Activated CD4-positive, alpha-beta T cell treated with anti-CD3 and anti-CD28 coated beads for 36 hours (primary cell): ENCODE measurements around the gene ANKRD65. TPM values are rescaled to one million over a fixed set of nuclear protein-coding genes. Genes with fewer than 3 reads are reported as not detected.

Source experiments
- ATAC-seq: fragments of 200-7000 bp; cut with Tn5 transposase; one replicate; pipeline ENCODE4 v1.10.0; 2021; ENCODE audit warnings: mild to moderate bottlenecking, moderate library complexity
- CTCF ChIA-PET: fragments of 350-600 bp; sonication (Branson Sonifier 250); formaldehyde crosslinking; loops from one replicate; lab custom pipeline; 2021; ENCODE audit warnings: antibody characterized with exemption; lab: Charles Lee
- POLR2A ChIA-PET: fragments of 350-600 bp; sonication (Branson Sonifier 250); formaldehyde crosslinking; loops from one replicate; lab custom pipeline; 2021; ENCODE audit warnings: antibody characterized with exemption, inconsistent platforms; lab: Charles Lee
- DNase-seq: peaks from one replicate; pipeline ENCODE4 v3.0.0-alpha.2; 2020
- H3K27ac Mint-ChIP-seq: one replicate; pipeline ENCODE4 v1.8.0; 2021; ENCODE audit warnings: mixed read lengths
- H3K27me3 Mint-ChIP-seq: one replicate; pipeline ENCODE4 v1.8.0; 2021; ENCODE audit warnings: mixed read lengths
- H3K36me3 Mint-ChIP-seq: one replicate; pipeline ENCODE4 v1.8.0; 2021; ENCODE audit warnings: low read depth, mixed read lengths
- H3K4me1 Mint-ChIP-seq: one replicate; pipeline ENCODE4 v1.8.0; 2021; ENCODE audit warnings: mixed read lengths
- H3K4me3 Mint-ChIP-seq: one replicate; pipeline ENCODE4 v1.8.0; 2021; ENCODE audit warnings: mild to moderate bottlenecking, moderate library complexity, mixed read lengths
- H3K9me3 Mint-ChIP-seq: one replicate; pipeline ENCODE4 v1.8.0; 2021; ENCODE audit warnings: low read depth, mixed read lengths
- intact Hi-C, 2 experiments: fragments of 100-400 bp; cut with DNase I in 1 of 2; cut with micrococcal nuclease in 1 of 2; formaldehyde crosslinking; loops; one replicate each; pipeline versions ENCODE4 v1.14.2 to v1.15.1; 2022 to 2024; cut with DNase I, micrococcal nuclease
- total RNA-seq, 2 experiments: library from RNA; stranded (reverse); gene quantifications; one replicate each; pipeline ENCODE4 v1.2.3, GENCODE V29; 2021

Gene ANKRD65
- total RNA-seq, 2 experiments from 2014 or later: not detected

- DNase-seq: no peak
- ATAC-seq: no peak
- no peak overlapping the region for H3K27ac Mint-ChIP-seq
- H3K4me1 Mint-ChIP-seq: peaks cover 3% of the 10 kb centered on the region
- H3K36me3 Mint-ChIP-seq: no peaks in the 10 kb centered on the region
- no peak overlapping the region for H3K4me3 Mint-ChIP-seq
- H3K9me3 Mint-ChIP-seq: no peaks in the 10 kb centered on the region
- intact Hi-C loops: loop anchor here in 1 of 2 experiments (5.0 kb wide), 1 partner anchor 33 kb away; the partner anchor contains the start of gene MRPL20
- peaks cover 12% of the 10 kb centered on the region for H3K27me3 Mint-ChIP-seq
- ChIA-PET CTCF (interaction anchor here (1.0 kb wide), 2 partner anchors 38 to 214 kb away, joined by 3 read pairs; no protein-coding TSS in a partner anchor), POLR2A (no interaction called here)
Measured at GRCh38 chr1:1440262-1441001, 19.4 kb upstream of the ANKRD65 start.

- peaks cover 15% of the 10 kb centered on the region for H3K27me3 Mint-ChIP-seq
- POLR2A ChIA-PET: no interaction called here
- H3K27ac Mint-ChIP-seq: no peak overlapping the region
- peaks cover 7% of the 10 kb centered on the region for H3K4me1 Mint-ChIP-seq
- no peaks in the 10 kb centered on the region for H3K36me3 Mint-ChIP-seq
- DNase-seq (no peak), ATAC-seq (no peak)
- H3K4me3 Mint-ChIP-seq: no peak overlapping the region
- intact Hi-C loops: loop anchor here in 1 of 2 experiments (5.0 kb wide), 1 partner anchor 32 kb away; the partner anchor contains the start of gene MRPL20
- no peaks in the 10 kb centered on the region for H3K9me3 Mint-ChIP-seq
- CTCF ChIA-PET: no interaction called here
Measured at GRCh38 chr1:1439546-1440261, 18.6 kb upstream of the ANKRD65 start.

- no peaks in the 10 kb centered on the region for H3K9me3 Mint-ChIP-seq
- DNase-seq: no peak
- H3K27me3 Mint-ChIP-seq: peaks cover 15% of the 10 kb centered on the region
- intact Hi-C loops: no loop called here
- peaks cover 7% of the 10 kb centered on the region for H3K4me1 Mint-ChIP-seq
- ChIA-PET CTCF (no interaction called here), POLR2A (interaction anchor here (0.7 kb wide), 1 partner anchor 14 kb away, joined by 3 read pairs; no protein-coding TSS in a partner anchor)
- H3K27ac Mint-ChIP-seq: no peak overlapping the region
- no peak overlapping the region for H3K4me3 Mint-ChIP-seq
- no peak for ATAC-seq
- no peaks in the 10 kb centered on the region for H3K36me3 Mint-ChIP-seq
Measured at GRCh38 chr1:1438531-1439381, 17.7 kb upstream of the ANKRD65 start.

DNA sequence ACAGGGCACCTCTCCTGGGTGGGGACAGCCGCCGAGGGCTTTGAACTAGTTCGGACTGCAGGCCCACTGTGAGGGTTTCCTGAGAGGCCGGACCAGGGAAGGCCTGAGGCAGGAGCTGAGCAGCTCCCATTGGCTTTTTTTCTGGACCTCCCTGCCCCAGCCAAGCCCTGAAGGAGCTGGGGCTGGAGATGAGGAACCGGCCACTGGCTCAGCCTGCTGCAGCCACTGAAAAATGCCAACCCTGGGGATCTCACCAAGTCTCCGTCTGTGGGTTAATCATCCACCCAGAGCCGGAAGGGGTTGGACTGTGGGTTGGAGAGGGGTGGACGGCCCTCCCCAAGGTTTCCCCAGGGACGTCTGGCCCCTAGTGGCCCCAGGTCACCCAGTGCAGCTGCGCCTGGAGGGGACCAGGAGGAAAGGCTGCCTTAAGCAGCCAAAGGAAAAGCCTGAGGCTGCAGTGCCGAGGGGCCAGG, 16.9 kb upstream of the ANKRD65 start:
- CTCF ChIA-PET: no interaction called here
- H3K4me1 Mint-ChIP-seq: peaks cover 10% of the 10 kb centered on the region
- intact Hi-C loops: no loop called here
- H3K36me3 Mint-ChIP-seq: no peaks in the 10 kb centered on the region
- no peaks in the 10 kb centered on the region for H3K9me3 Mint-ChIP-seq
- H3K27ac Mint-ChIP-seq: no peak overlapping the region
- ATAC-seq (no peak), DNase-seq (no peak)
- H3K4me3 Mint-ChIP-seq: no peak overlapping the region
- POLR2A ChIA-PET: no interaction called here
- peaks cover 15% of the 10 kb centered on the region for H3K27me3 Mint-ChIP-seq

- no peak for ATAC-seq
- peak; percentile 5 for DNase-seq
- Mint-ChIP-seq H3K4me3 (no peak overlapping the region), H3K9me3 (no peaks in the 10 kb centered on the region), H3K4me1 (peaks cover 10% of the 10 kb centered on the region), H3K27me3 (peaks cover 17% of the 10 kb centered on the region), H3K36me3 (no peaks in the 10 kb centered on the region), H3K27ac (no peak overlapping the region)
- intact Hi-C loops: no loop called here
- ChIA-PET CTCF (interaction anchor here (1.0 kb wide), 1 partner anchor 67 kb away, joined by 3 read pairs; no protein-coding TSS in a partner anchor), POLR2A (no interaction called here)
Measured at GRCh38 chr1:1437033-1437903, 16.2 kb upstream of the ANKRD65 start.

GRCh38 chr1:1436630-1437032, 15.6 kb upstream of the ANKRD65 start:
- no peaks in the 10 kb centered on the region for H3K9me3 Mint-ChIP-seq
- CTCF ChIA-PET: interaction anchor here (1.0 kb wide), 1 partner anchor 68 kb away, joined by 3 read pairs; no protein-coding TSS in a partner anchor
- DNase-seq (no peak), ATAC-seq (no peak)
- no peaks in the 10 kb centered on the region for H3K36me3 Mint-ChIP-seq
- H3K4me3 Mint-ChIP-seq: peak overlapping the region; percentile 45
- POLR2A ChIA-PET: no interaction called here
- no peak overlapping the region for H3K27ac Mint-ChIP-seq
- H3K4me1 Mint-ChIP-seq: peaks cover 10% of the 10 kb centered on the region
- intact Hi-C loops: no loop called here
- peaks cover 17% of the 10 kb centered on the region for H3K27me3 Mint-ChIP-seq

- DNase-seq (peak; percentile 5), ATAC-seq (no peak)
- Mint-ChIP-seq H3K9me3 (no peaks in the 10 kb centered on the region), H3K27me3 (peaks cover 17% of the 10 kb centered on the region), H3K4me3 (peak overlapping the region; percentile 45), H3K4me1 (peaks cover 10% of the 10 kb centered on the region), H3K36me3 (no peaks in the 10 kb centered on the region), H3K27ac (no peak overlapping the region)
- intact Hi-C loops: loop anchor here in 1 of 2 experiments (1.0 to 2.0 kb wide), 3 partner anchors 35 to 87 kb away; partner anchors contain the start of genes ATAD3B, CCNL2 and DVL1
- CTCF ChIA-PET: interaction anchor here (1.0 kb wide), 1 partner anchor 69 kb away, joined by 3 read pairs; no protein-coding TSS in a partner anchor
- POLR2A ChIA-PET: no interaction called here
Measured at GRCh38 chr1:1435911-1436629, 15.0 kb upstream of the ANKRD65 start.

DNA sequence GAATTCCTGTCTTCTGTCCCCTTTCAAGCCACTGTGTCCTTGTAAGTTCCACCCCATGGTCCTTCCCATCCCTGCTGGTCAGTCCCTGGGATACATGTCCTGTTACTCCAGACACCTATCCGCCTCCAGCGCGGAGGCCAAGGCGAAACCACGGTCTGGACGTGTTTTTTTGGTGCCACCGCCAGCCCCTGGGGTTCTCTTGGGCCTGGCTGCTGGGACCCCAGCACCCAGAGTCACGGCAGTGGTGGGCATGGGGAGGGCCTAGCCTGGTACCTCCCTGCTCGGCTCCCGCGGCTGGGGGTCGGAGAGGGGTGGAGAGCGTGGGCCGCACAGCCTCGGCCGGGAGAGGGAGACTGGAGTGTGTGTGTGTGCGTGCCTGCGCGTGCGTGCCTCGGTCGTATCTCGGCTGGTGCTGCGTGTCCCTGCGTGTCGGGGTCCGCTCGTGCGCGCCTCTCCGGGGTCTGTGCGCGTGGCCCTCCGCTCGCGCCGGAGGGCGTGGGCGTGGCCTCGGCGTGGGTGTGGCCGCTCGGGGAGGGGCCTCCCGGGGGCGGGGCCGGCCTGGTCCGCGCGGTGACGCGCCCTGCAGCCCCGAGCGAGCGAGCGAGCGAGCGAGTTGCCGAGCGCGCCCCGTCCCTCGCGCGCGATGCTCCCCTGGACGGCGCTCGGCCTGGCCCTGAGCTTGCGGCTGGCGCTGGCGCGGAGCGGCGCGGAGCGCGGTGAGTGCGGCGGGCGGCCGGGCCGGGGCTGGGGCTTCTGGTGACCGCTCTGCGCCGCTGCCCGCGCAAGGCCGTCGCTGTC, 14.2 kb upstream of the ANKRD65 start, which contains the start of gene VWA1:
VWA1 (plus strand) TSS at position 585 of the 798 bp plus-strand sequence; CDS start at position 644, 59 bp downstream.
- DNase-seq (peak; percentile 82), ATAC-seq (peak; percentile 68)
- Mint-ChIP-seq H3K27me3 (peaks cover 14% of the 10 kb centered on the region), H3K27ac (no peak within 1 kb of the TSS), H3K4me3 (peak within 1 kb of the TSS; percentile 45), H3K36me3 (no peaks in the 10 kb centered on the region), H3K4me1 (peaks cover 10% of the 10 kb centered on the region), H3K9me3 (no peaks in the 10 kb centered on the region)
- ChIA-PET POLR2A (no interaction called here), CTCF (no interaction called here)
- intact Hi-C loops: loop anchor here in 1 of 2 experiments (1.0 to 2.0 kb wide), 3 partner anchors 36 to 87 kb away; partner anchors contain the start of genes ATAD3B, CCNL2 and DVL1

- no peak for ATAC-seq
- intact Hi-C loops: loop anchor here in 1 of 2 experiments (1.0 to 2.0 kb wide), 3 partner anchors 36 to 86 kb away; partner anchors contain the start of genes ATAD3B, CCNL2 and DVL1
- peaks cover 18% of the 10 kb centered on the region for H3K27me3 Mint-ChIP-seq
- ChIA-PET CTCF (no interaction called here), POLR2A (no interaction called here)
- H3K27ac Mint-ChIP-seq: no peak overlapping the region
- no peaks in the 10 kb centered on the region for H3K9me3 Mint-ChIP-seq
- peaks cover 10% of the 10 kb centered on the region for H3K4me1 Mint-ChIP-seq
- H3K4me3 Mint-ChIP-seq: peak overlapping the region; percentile 28
- DNase-seq: peak; percentile 13
- no peaks in the 10 kb centered on the region for H3K36me3 Mint-ChIP-seq
Measured at GRCh38 chr1:1434824-1435105, 13.7 kb upstream of the ANKRD65 start.
